Measurements from ENCODE around the gene NTM.

NTM gene

GRCh38 chr11:132035766-132036165 is 665.4 kb downstream of the NTM start:
- H3K9me3 ChIP-seq (ENCODE audit: control insufficient read depth in 2 of 2, low read length in 2 of 2): no peaks in the 10 kb centered on the region
- H3K36me3 ChIP-seq (ENCODE audit: control insufficient read depth in 2 of 2, insufficient read depth in 2 of 2, low read length in 2 of 2): no peaks in the 10 kb centered on the region
- no peak overlapping the region for H3K4me3 ChIP-seq (ENCODE audit: low read length in 2 of 2)
- no peaks in the 10 kb centered on the region for H3K4me1 ChIP-seq (ENCODE audit: control insufficient read depth in 2 of 2, insufficient read depth in 2 of 2, low read length in 2 of 2)
- no peak overlapping the region for H3K9ac ChIP-seq (ENCODE audit: low read depth in 1 of 2, low read length in 2 of 2)
- H3K27ac ChIP-seq (ENCODE audit: low read depth in 2 of 2, low read length in 2 of 2): no peak overlapping the region
- no peaks in the 10 kb centered on the region for H3K27me3 ChIP-seq (ENCODE audit: control insufficient read depth in 2 of 2, insufficient read depth in 2 of 2, low read length in 2 of 2)

GRCh38 chr11:132036220-132036619 is 665.8 kb downstream of the NTM start:
- Histone ChIP-seq H3K9me3 (ENCODE audit: control insufficient read depth in 2 of 2, low read length in 2 of 2) (no peaks in the 10 kb centered on the region), H3K36me3 (ENCODE audit: control insufficient read depth in 2 of 2, insufficient read depth in 2 of 2, low read length in 2 of 2) (no peaks in the 10 kb centered on the region), H3K4me1 (ENCODE audit: control insufficient read depth in 2 of 2, insufficient read depth in 2 of 2, low read length in 2 of 2) (no peaks in the 10 kb centered on the region), H3K4me3 (ENCODE audit: low read length in 2 of 2) (no peak overlapping the region), H3K27me3 (ENCODE audit: control insufficient read depth in 2 of 2, insufficient read depth in 2 of 2, low read length in 2 of 2) (no peaks in the 10 kb centered on the region), H3K9ac (ENCODE audit: low read depth in 1 of 2, low read length in 2 of 2) (no peak overlapping the region), H3K27ac (ENCODE audit: low read depth in 2 of 2, low read length in 2 of 2) (no peak overlapping the region)

DNA sequence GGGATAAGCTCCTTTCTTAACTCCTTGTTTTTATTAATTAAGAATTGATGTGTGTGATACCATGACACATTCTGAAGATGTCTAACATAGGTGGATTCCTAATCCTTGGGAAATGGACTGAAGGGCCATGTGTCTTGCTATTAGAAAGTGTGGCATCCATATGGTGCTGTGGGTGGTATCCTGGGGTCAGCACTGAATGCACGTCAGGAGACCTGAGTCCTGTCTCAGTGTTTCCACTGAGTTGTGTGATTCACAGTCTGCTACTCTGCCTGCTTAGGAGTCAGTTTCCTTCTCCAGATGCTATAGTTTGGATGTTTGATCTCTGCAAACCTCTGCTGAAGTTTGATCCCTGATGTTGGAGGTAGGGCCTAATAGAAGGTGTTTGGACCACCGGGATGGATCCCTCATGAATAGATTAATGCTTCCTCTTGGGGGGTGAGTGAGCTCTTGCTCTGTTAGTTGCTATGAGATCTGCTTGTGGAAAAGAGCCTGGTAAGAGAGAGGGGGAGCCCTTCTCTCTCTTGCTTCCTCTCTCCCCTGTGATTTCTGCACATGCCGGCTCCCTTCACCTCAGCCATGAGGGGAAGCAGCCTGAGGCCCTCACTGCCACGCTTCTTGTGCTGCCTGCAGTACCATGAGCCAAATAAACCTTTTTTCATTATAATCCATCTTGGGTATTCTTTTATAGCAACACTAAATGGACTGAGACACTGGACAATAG is 666.5 kb downstream of the NTM start:
- Histone ChIP-seq H3K9ac (ENCODE audit: low read depth in 1 of 2, low read length in 2 of 2) (no peak overlapping the region), H3K9me3 (ENCODE audit: control insufficient read depth in 2 of 2, low read length in 2 of 2) (no peaks in the 10 kb centered on the region), H3K27ac (ENCODE audit: low read depth in 2 of 2, low read length in 2 of 2) (no peak overlapping the region), H3K4me1 (ENCODE audit: control insufficient read depth in 2 of 2, insufficient read depth in 2 of 2, low read length in 2 of 2) (no peaks in the 10 kb centered on the region), H3K4me3 (ENCODE audit: low read length in 2 of 2) (no peak overlapping the region), H3K27me3 (ENCODE audit: control insufficient read depth in 2 of 2, insufficient read depth in 2 of 2, low read length in 2 of 2) (no peaks in the 10 kb centered on the region), H3K36me3 (ENCODE audit: control insufficient read depth in 2 of 2, insufficient read depth in 2 of 2, low read length in 2 of 2) (no peaks in the 10 kb centered on the region)

DNA sequence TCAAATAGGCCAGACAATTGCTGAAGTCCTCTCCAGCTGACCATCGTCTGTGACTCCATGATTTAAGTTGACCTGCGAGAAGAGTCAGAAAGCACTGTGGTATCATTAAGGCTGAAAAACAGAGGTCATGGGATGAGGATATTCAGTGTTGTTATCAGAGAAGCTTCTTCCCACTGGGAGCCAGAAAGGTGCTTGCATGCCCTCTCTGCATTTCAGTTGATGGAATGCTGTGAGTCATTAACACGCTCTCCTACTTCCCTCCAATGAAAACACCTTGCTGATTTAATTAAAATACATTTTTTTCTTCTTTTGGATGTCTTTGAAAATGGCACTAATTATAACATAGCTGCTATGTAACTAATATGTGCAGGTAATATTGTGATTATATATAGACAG is 667.0 kb downstream of the NTM start:
- H3K36me3 ChIP-seq (ENCODE audit: control insufficient read depth in 2 of 2, insufficient read depth in 2 of 2, low read length in 2 of 2): no peaks in the 10 kb centered on the region
- no peak overlapping the region for H3K9ac ChIP-seq (ENCODE audit: low read depth in 1 of 2, low read length in 2 of 2)
- no peaks in the 10 kb centered on the region for H3K9me3 ChIP-seq (ENCODE audit: control insufficient read depth in 2 of 2, low read length in 2 of 2)
- H3K4me1 ChIP-seq (ENCODE audit: control insufficient read depth in 2 of 2, insufficient read depth in 2 of 2, low read length in 2 of 2): no peaks in the 10 kb centered on the region
- H3K4me3 ChIP-seq (ENCODE audit: low read length in 2 of 2): no peak overlapping the region
- no peaks in the 10 kb centered on the region for H3K27me3 ChIP-seq (ENCODE audit: control insufficient read depth in 2 of 2, insufficient read depth in 2 of 2, low read length in 2 of 2)
- H3K27ac ChIP-seq (ENCODE audit: low read depth in 2 of 2, low read length in 2 of 2): no peak overlapping the region

- Histone ChIP-seq H3K27ac (ENCODE audit: low read depth in 2 of 2, low read length in 2 of 2) (no peak overlapping the region), H3K4me1 (ENCODE audit: control insufficient read depth in 2 of 2, insufficient read depth in 2 of 2, low read length in 2 of 2) (no peaks in the 10 kb centered on the region), H3K4me3 (ENCODE audit: low read length in 2 of 2) (no peak overlapping the region)
Measured at GRCh38 chr11:132037956-132038355, 667.5 kb downstream of the NTM start.

GRCh38 chr11:132039521-132039920 is 669.1 kb downstream of the NTM start:
- no peak overlapping the region for H3K4me3 ChIP-seq (ENCODE audit: low read length in 2 of 2)
- H3K9ac ChIP-seq (ENCODE audit: low read depth in 1 of 2, low read length in 2 of 2): no peak overlapping the region
- no peak overlapping the region for H3K27ac ChIP-seq (ENCODE audit: low read depth in 2 of 2, low read length in 2 of 2)
- no peaks in the 10 kb centered on the region for H3K27me3 ChIP-seq (ENCODE audit: control insufficient read depth in 2 of 2, insufficient read depth in 2 of 2, low read length in 2 of 2)
- H3K9me3 ChIP-seq (ENCODE audit: control insufficient read depth in 2 of 2, low read length in 2 of 2): no peaks in the 10 kb centered on the region
- no peaks in the 10 kb centered on the region for H3K36me3 ChIP-seq (ENCODE audit: control insufficient read depth in 2 of 2, insufficient read depth in 2 of 2, low read length in 2 of 2)
- no peaks in the 10 kb centered on the region for H3K4me1 ChIP-seq (ENCODE audit: control insufficient read depth in 2 of 2, insufficient read depth in 2 of 2, low read length in 2 of 2)

More at GRCh38 chr11:132037956-132038355, 667.5 kb downstream of the NTM start:
- Histone ChIP-seq H3K9ac (ENCODE audit: low read depth in 1 of 2, low read length in 2 of 2) (no peak overlapping the region), H3K27me3 (ENCODE audit: control insufficient read depth in 2 of 2, insufficient read depth in 2 of 2, low read length in 2 of 2) (no peaks in the 10 kb centered on the region), H3K36me3 (ENCODE audit: control insufficient read depth in 2 of 2, insufficient read depth in 2 of 2, low read length in 2 of 2) (no peaks in the 10 kb centered on the region), H3K9me3 (ENCODE audit: control insufficient read depth in 2 of 2, low read length in 2 of 2) (no peaks in the 10 kb centered on the region)

- Histone ChIP-seq H3K9ac (ENCODE audit: low read depth in 1 of 2, low read length in 2 of 2) (no peak overlapping the region), H3K9me3 (ENCODE audit: control insufficient read depth in 2 of 2, low read length in 2 of 2) (no peaks in the 10 kb centered on the region), H3K4me3 (ENCODE audit: low read length in 2 of 2) (no peak overlapping the region), H3K27me3 (ENCODE audit: control insufficient read depth in 2 of 2, insufficient read depth in 2 of 2, low read length in 2 of 2) (no peaks in the 10 kb centered on the region), H3K36me3 (ENCODE audit: control insufficient read depth in 2 of 2, insufficient read depth in 2 of 2, low read length in 2 of 2) (no peaks in the 10 kb centered on the region), H3K4me1 (ENCODE audit: control insufficient read depth in 2 of 2, insufficient read depth in 2 of 2, low read length in 2 of 2) (no peaks in the 10 kb centered on the region), H3K27ac (ENCODE audit: low read depth in 2 of 2, low read length in 2 of 2) (no peak overlapping the region)
Measured at GRCh38 chr11:132042296-132042695, 671.9 kb downstream of the NTM start.

DNA sequence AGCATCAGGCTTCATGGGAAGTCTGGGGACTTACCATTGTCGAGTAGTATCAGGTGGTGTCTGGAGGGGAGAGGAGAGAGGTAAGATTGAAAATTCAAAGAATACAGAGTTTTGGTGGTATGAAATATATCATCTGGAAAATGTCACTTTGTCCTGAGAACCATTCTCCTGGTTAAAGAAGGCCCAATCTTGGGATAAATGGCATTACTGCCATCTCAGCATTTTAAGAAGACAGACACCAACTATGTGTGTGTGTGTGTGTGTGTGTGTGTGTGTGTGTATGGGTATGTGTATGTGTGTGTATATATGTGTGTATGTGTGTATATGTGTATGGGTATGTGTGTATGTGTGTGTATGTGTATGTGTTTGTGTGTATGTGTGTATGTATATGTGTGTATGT is 673.3 kb downstream of the NTM start:
- H3K9me3 ChIP-seq (ENCODE audit: control insufficient read depth in 2 of 2, low read length in 2 of 2): no peaks in the 10 kb centered on the region
- H3K27me3 ChIP-seq (ENCODE audit: control insufficient read depth in 2 of 2, insufficient read depth in 2 of 2, low read length in 2 of 2): no peaks in the 10 kb centered on the region
- no peaks in the 10 kb centered on the region for H3K36me3 ChIP-seq (ENCODE audit: control insufficient read depth in 2 of 2, insufficient read depth in 2 of 2, low read length in 2 of 2)
- H3K4me1 ChIP-seq (ENCODE audit: control insufficient read depth in 2 of 2, insufficient read depth in 2 of 2, low read length in 2 of 2): no peaks in the 10 kb centered on the region
- no peak overlapping the region for H3K27ac ChIP-seq (ENCODE audit: low read depth in 2 of 2, low read length in 2 of 2)
- H3K4me3 ChIP-seq (ENCODE audit: low read length in 2 of 2): no peak overlapping the region
- no peak overlapping the region for H3K9ac ChIP-seq (ENCODE audit: low read depth in 1 of 2, low read length in 2 of 2)

- Histone ChIP-seq H3K4me1 (ENCODE audit: control insufficient read depth in 2 of 2, insufficient read depth in 2 of 2, low read length in 2 of 2) (no peaks in the 10 kb centered on the region), H3K27ac (ENCODE audit: low read depth in 2 of 2, low read length in 2 of 2) (no peak overlapping the region), H3K27me3 (ENCODE audit: control insufficient read depth in 2 of 2, insufficient read depth in 2 of 2, low read length in 2 of 2) (no peaks in the 10 kb centered on the region), H3K9me3 (ENCODE audit: control insufficient read depth in 2 of 2, low read length in 2 of 2) (no peaks in the 10 kb centered on the region), H3K36me3 (ENCODE audit: control insufficient read depth in 2 of 2, insufficient read depth in 2 of 2, low read length in 2 of 2) (no peaks in the 10 kb centered on the region), H3K4me3 (ENCODE audit: low read length in 2 of 2) (no peak overlapping the region), H3K9ac (ENCODE audit: low read depth in 1 of 2, low read length in 2 of 2) (no peak overlapping the region)
Measured at GRCh38 chr11:132045107-132045506, 674.7 kb downstream of the NTM start.

DNA sequence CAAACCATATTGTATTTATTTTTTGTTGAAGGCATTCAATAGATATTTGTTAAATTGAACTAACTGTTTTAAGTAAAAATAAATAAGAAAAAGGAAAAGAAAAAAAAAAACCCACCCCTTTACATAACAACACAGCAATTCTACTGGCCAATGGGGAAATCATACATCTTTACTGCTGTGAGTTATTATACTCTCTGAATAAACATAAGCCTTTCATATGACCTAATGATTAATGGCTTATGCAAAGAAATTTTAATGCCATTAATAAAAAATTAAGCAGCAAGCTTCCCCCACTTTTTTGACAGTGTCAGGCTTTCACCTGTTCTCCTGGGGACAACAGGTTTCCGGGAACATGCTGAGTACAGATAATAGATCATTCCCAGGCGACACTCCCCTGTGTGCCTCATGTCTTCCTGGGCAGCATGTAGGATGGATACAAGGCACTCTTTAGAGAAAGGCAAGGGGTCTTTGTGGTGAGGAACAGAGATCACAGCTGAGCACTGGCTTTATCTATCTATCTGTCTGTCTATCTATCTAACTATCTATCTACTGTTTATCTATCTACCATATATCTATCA is 676.0 kb downstream of the NTM start:
- no peaks in the 10 kb centered on the region for H3K27me3 ChIP-seq (ENCODE audit: control insufficient read depth in 2 of 2, insufficient read depth in 2 of 2, low read length in 2 of 2)
- H3K4me3 ChIP-seq (ENCODE audit: low read length in 2 of 2): no peak overlapping the region
- H3K9me3 ChIP-seq (ENCODE audit: control insufficient read depth in 2 of 2, low read length in 2 of 2): no peaks in the 10 kb centered on the region
- no peak overlapping the region for H3K9ac ChIP-seq (ENCODE audit: low read depth in 1 of 2, low read length in 2 of 2)
- no peak overlapping the region for H3K27ac ChIP-seq (ENCODE audit: low read depth in 2 of 2, low read length in 2 of 2)
- H3K4me1 ChIP-seq (ENCODE audit: control insufficient read depth in 2 of 2, insufficient read depth in 2 of 2, low read length in 2 of 2): no peaks in the 10 kb centered on the region
- H3K36me3 ChIP-seq (ENCODE audit: control insufficient read depth in 2 of 2, insufficient read depth in 2 of 2, low read length in 2 of 2): no peaks in the 10 kb centered on the region

All from mucosa of rectum (tissue), 2 donors.